T-helper 9 cell (primary cell): ENCODE data around the gene CYSRT1.

Experiments
- DNase-seq: peaks from one replicate; pipeline ENCODE4 v3.0.0-alpha.2; 2020
- total RNA-seq, 2 donors: gene quantifications; one replicate each; lab custom pipeline; 2026; lab: John Stamatoyannopoulos, UW

Gene CYSRT1, protein sequence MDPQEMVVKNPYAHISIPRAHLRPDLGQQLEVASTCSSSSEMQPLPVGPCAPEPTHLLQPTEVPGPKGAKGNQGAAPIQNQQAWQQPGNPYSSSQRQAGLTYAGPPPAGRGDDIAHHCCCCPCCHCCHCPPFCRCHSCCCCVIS
- 0.14 to 0.24 reads per million in 2 donors for total RNA-seq

GRCh38 chr9:137224830-137225694 lies at the start of gene CYSRT1:
CYSRT1 (plus strand) TSS chr9:137225174; CDS start chr9:137225622, 448 bp downstream.
- DNase-seq = no peak

DNA sequence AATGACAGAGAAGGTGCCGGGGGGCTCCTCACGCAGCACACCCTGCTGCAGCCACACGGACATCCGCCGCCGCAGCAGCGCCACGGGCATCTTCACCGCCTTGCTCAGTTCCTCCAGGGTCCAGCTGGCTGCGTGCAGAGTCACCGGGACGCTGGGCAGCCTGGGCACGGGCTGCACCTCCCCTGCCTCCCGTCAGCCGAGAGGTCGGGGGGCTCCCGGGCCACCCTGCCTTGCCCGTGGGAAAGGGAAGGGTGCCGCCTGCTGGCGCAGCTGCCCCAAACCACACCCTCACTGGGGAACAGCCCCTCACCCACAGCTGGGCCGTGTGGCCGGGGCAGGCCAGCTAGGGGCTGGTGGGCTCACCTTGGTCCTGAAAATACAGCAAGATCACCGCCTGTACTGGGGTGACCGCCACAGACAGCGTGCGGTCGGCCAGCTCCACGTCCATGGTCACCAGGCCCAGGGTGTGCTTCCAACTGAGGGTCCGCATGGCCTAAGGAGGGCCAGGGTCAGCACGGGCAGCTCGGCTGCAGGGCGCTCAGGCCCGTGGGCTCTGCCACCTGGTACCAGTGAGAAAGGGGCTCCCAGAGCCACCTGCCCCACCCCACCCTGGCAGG lies 49.5 kb upstream of the CYSRT1 start:
- DNase-seq = no peak

GRCh38 chr9:137176302-137177182 lies 48.4 kb upstream of the CYSRT1 start:
- DNase-seq = no peak

DNA sequence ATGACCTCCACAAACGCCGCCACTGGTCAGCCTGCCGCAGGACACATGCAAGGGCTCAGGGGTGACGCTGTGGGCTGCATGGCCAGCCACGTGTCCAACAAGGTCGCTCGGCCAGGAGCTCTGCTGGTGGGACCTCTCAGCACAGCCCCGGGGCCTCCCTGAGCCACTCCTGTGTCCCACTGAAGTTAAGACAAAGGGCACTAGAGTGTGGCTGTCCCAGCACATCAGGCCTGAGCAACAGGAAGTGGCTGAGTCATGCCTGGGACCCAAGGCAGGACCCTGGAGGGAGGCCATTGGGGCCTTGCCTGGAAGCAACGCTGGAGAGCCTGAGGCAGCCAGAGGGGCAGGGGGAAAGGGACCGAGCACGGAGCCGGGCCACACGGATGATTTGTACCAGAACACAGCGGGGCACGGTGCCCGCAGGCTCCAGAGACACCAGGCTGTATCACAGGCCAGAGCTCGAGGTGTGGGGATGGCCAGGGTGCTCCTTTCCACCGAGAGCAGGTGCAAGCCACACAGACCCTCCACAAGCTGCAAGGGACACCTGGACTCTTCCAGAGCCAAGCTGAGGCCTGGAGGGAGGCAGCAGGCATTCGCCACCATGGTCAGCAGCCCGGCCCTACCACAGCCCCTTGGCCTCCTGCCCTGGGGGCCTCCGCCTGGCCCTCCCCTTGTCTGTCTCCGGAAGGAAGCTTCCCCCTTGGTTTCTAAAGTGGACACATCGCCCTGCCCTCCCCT lies 46.6 kb upstream of the CYSRT1 start:
- DNase-seq = no peak

GRCh38 chr9:137178939-137179630 lies 45.9 kb upstream of the CYSRT1 start:
- DNase-seq = no peak

DNA sequence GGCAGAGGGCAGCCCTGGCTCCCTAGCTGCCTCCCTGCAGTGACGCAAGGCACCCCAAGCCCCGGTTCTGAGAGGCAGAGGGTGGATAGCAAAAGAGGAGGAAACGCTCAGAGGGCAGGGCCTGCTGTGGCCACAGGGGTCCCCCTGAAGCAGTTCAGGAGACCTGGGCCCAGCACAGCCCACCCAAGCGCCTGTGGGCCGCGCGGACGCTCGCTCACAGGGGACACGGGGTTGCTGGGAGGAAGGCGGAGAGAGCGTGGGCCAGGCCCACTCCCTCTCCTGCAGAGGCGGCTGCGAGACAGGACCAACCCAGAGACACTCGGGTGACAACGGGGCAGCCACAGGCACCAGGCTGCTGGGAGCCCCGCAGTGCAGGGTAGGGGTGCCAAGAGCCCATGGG lies 45.2 kb upstream of the CYSRT1 start:
- DNase-seq = no peak

GRCh38 chr9:137180491-137180890 lies 44.5 kb upstream of the CYSRT1 start:
- DNase-seq = no peak

DNA sequence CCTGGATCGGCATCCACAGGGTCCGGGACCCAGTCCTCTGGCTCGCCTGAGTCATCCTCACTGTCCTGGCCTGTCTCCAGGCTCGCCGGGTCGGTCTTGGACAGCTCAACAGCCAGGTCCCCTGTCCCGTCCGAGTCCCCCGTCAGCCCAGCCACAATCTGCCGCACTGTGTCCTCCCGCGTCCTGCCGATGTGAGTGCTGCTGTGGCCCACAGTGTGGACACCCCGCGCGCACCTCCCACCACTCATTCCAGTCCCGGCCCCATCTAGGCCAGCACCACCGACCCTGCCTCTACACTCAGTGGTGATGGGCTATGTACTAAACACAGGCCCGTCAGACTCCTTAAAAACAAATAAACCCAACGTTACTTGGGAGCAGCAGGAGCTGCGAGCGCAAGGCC lies 43.3 kb upstream of the CYSRT1 start:
- DNase-seq = no peak

DNA sequence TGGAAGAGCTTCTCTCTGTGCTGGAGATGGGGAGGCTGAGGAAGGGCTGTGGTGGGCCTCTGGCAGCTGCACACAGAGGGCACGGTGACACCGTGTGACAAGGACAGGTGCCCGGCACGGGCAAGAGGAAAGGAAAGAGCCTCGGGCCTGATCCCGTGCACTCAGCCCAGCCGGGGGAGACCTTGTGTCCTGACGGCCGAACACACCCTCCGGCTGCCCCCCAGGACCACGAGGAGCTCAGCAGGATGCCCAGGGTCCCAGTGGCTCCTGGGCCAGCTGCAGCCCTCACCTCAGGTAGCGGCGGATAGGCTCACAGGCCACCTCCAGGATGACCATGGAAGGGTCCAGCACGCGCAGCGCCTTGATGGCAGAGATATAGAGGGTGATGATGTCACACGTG lies 42.1 kb upstream of the CYSRT1 start:
- DNase-seq = no peak

DNA sequence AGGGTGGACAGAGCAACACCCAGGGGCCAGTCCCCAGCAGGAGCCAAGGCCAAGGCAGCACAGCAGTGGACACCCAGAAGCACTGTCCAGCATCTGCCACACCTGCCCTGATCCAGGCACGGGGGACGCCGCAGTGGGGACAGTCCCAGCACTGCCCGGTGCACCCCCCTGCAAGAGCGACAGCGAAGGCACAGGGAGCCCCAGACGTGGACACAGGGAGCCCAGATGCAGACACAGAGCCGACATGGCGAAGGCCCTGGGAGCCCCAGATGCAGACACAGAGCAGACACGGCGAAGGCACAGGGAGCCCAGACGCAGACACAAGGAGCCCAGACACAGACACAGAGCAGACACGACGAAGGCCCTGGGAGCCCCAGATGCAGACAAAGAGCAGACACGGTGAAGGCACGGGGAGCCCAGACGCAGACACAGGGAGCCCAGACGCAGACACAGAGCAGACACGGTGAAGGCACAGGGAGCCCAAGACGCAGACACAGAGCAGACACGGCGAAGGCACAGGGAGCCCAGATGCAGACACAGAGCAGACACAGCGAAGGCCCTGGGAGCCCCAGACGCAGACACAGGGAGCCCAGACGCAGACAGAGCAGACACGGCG lies 40.9 kb upstream of the CYSRT1 start:
- DNase-seq = no peak

DNA sequence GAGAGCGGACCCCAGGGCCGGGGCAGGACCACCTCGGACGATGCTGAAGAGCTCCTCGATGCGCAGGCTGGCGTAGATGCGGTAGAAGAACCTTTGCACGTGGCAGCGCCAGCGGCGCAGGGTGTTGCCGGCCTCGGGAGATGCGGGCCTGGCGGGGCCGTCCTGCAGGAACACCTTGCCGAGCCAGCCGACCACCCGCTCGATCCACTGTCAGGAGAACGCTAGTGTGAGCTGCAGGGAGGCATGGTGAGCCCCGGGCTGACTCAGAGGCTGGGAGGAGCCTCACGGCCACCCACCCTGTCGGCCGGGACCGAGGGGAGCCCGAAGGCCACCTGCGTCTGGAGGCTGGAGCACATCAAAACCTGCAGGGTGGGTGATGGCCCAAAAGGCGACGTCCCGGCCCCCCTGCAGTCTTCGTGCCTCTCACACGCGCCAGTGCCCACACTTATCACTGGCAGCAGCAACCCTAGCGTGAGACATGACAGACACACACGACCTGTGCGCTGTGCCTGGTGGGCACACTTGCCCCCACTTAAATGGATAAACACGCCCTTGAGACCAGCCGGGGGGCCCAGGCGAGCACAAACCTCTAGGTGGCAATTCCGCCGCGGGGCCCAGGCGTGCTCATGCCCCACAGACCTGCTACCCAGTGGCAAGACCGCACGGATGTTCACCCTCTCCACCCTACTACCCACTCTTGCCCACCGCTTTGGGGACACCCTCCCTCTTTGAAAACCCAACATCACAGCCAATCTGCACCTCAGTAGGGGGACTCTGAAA lies 39.9 kb upstream of the CYSRT1 start:
- DNase-seq = no peak

DNA sequence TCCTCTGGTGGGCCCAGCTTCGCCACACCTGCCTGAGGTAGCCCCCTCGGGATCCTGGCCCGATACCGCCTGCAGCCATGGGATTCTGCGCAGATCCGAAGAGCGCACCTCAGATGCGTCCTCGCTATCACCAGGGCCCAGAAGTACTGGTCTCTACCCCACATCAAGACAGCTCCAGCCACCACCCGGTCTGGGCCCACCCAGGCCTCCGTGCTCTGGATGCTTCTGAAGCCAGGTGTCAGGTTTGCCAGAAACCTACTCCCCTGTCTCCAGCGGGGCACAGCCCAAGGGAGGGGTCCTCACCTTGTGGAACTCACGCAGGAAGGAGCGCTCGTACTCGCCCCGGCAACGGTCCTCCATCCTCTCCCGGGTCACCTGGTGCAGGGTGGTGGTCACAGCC lies 39.1 kb upstream of the CYSRT1 start:
- DNase-seq = no peak

DNA sequence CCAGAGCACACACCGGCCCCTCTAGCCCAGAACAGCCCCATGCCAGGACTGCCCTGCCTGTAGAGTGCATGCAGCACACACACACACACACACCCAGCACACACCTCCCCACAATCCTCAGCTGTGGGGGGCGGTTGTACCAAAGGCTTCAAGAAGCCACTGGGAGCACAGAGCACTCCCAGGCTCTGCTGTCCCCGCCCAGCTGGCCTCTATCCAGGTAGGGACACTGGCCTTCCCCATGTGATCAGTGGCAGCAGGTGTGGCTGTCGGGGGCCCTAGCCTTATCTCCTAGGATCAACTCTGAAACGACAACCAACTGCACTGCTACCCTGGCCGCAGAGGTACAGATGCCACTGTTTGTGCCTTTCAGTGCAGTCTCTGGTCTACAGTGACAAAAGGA lies 38.6 kb upstream of the CYSRT1 start:
- no peak for DNase-seq

GRCh38 chr9:137187386-137187785 lies 37.6 kb upstream of the CYSRT1 start:
- DNase-seq = no peak

DNA sequence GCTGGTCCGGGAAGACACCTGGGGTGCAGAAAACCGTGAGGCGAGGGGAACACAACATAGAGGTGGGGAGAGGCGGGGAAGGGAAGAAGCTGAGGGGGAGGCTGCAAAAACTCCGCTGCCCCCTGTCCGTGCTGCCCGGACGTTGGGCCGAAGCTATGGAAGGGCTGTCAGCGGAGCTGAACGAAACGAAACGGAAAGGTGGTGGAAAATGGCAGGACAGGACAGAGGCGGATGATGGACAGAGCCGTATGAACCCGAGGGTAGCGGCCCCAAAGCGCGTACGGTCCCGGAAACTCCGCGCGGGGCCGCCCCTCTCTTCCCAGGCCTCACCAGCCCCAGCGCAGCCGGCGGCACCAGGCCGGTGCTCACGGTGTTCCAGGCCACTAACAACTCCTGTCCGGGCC lies 36.9 kb upstream of the CYSRT1 start:
- no peak for DNase-seq

GRCh38 chr9:137188490-137189296 lies 36.3 kb upstream of the CYSRT1 start, which contains the start of the genes ANAPC2 and SSNA1:
ANAPC2 (minus strand) TSS chr9:137188560; CDS start chr9:137188532, 28 bp downstream.
SSNA1 (plus strand) TSS chr9:137188676; CDS start chr9:137188727, 51 bp downstream.
- DNase-seq = peak; percentile 94

GRCh38 chr9:137189297-137190295 lies 35.4 kb upstream of the CYSRT1 start:
- no peak for DNase-seq
